H1 (cell line): ENCODE measurements around the gene EEF1G. TPM values are rescaled to one million over a fixed set of nuclear protein-coding genes. Genes with fewer than 3 reads are reported as not detected.

Experiments used
- CTCF ChIA-PET: fragments of 300-600 bp; sonication (Branson Sonifier 250); formaldehyde crosslinking; loops from one replicate; lab custom pipeline; 2021; ENCODE audit not compliant: partially characterized antibody; lab: Charles Lee
- POLR2A ChIA-PET: fragments of 300-600 bp; sonication (Branson Sonifier 250); formaldehyde crosslinking; loops from one replicate; lab custom pipeline; 2021; ENCODE audit warnings: inconsistent platforms; ENCODE audit not compliant: partially characterized antibody; lab: Charles Lee
- DNase-seq, 2 experiments: peaks; one replicate each; pipeline versions ENCODE4 v3.0.0 to v3.0.0-alpha.2; 2010 to 2022; ENCODE audit warnings: low spot score in 2 of 2, low read depth in 1 of 2, mixed read lengths in 1 of 2
- FAIRE-seq: peaks from 2 replicates; lab custom pipeline; 2011; peaks lifted over from hg19 to GRCh38; lab: Jason Lieb, UNC
- H2AFZ ChIP-seq: 2 replicates; pipeline ENCODE4 v1.8.1; 2012; ENCODE audit warnings: low read length, inconsistent platforms
- H2AK5ac ChIP-seq: 2 replicates; pipeline ENCODE4 v1.6.1; 2013; ENCODE audit warnings: low read depth, low read length
- H2BK120ac ChIP-seq: replicated peaks from 2 replicates; pipeline ENCODE3; 2013; ENCODE audit warnings: low read depth, low read length, inconsistent platforms
- H2BK12ac ChIP-seq: 2 replicates; pipeline ENCODE4 v1.6.1; 2013; ENCODE audit warnings: low read depth, low read length
- H2BK15ac ChIP-seq: 2 replicates; pipeline ENCODE4 v1.6.1; 2013; ENCODE audit warnings: low read length
- H2BK20ac ChIP-seq: 2 replicates; pipeline ENCODE4 v1.6.1; 2013; ENCODE audit warnings: low read length
- H2BK5ac ChIP-seq: 2 replicates; pipeline ENCODE4 v1.6.1; 2013; ENCODE audit warnings: low read depth, low read length
- H3K14ac ChIP-seq: 2 replicates; pipeline ENCODE4 v1.6.1; 2013; ENCODE audit warnings: inconsistent platforms; ENCODE audit not compliant: insufficient read length
- H3K18ac ChIP-seq: 2 replicates; pipeline ENCODE4 v1.6.1; 2013; ENCODE audit warnings: low read length; ENCODE audit errors: extremely low read depth
- H3K23ac ChIP-seq: 2 replicates; pipeline ENCODE4 v1.6.1; 2013; ENCODE audit warnings: inconsistent platforms; ENCODE audit not compliant: insufficient read length
- H3K23me2 ChIP-seq: 2 replicates; pipeline ENCODE4 v1.6.1; 2013; ENCODE audit warnings: low read depth, low read length
- H3K27ac ChIP-seq: 2 replicates; pipeline ENCODE4 v1.6.1; 2011; ENCODE audit warnings: low read depth, low read length, inconsistent platforms
- H3K27me3 ChIP-seq, 4 experiments: replicated peaks in 1 of 4; 1 replicate in 1 of 4; 2 replicates in 3 of 4; pipeline versions ENCODE4 v1.6.1 to v1.8.1; 2011 to 2013; ENCODE audit warnings: low read length in 3 of 4, mild to moderate bottlenecking in 3 of 4, inconsistent platforms in 2 of 4, mixed read lengths in 2 of 4, moderate library complexity in 1 of 4; ENCODE audit not compliant: control insufficient read depth in 3 of 4, insufficient read depth in 3 of 4; ENCODE audit errors: extremely low read depth in 1 of 4
- H3K36me3 ChIP-seq, 4 experiments: 2 replicates each; pipeline versions ENCODE4 v1.6.1 to v1.8.1; 2011 to 2013; ENCODE audit warnings: mild to moderate bottlenecking in 4 of 4, low read length in 3 of 4, moderate library complexity in 2 of 4, control low read depth in 1 of 4, inconsistent platforms in 1 of 4; ENCODE audit not compliant: insufficient read depth in 4 of 4, control insufficient read depth in 2 of 4
- H3K4ac ChIP-seq: replicated peaks from 2 replicates; pipeline ENCODE3; 2013; ENCODE audit warnings: low read length, low read depth, mixed read lengths, inconsistent platforms; ENCODE audit not compliant: insufficient read length
- H3K4me1 ChIP-seq, 4 experiments: replicated peaks in 1 of 4; 1 replicate in 1 of 4; 2 replicates in 3 of 4; pipeline versions ENCODE4 v1.6.1 to v1.8.1; 2011 to 2013; ENCODE audit warnings: low read length in 3 of 4, inconsistent platforms in 2 of 4, mixed read lengths in 1 of 4; ENCODE audit not compliant: insufficient read depth in 4 of 4, control insufficient read depth in 3 of 4
- H3K4me2 ChIP-seq, 2 experiments: 2 replicates each; pipeline versions ENCODE4 v1.6.1 to v1.8.1; 2011 to 2013; ENCODE audit warnings: low read depth in 2 of 2, low read length in 2 of 2, control low read depth in 1 of 2, inconsistent platforms in 1 of 2, mild to moderate bottlenecking in 1 of 2; ENCODE audit not compliant: insufficient read depth in 1 of 2
- H3K4me3 ChIP-seq, 4 experiments: fragments of 200-600, 300-600 bp in 1 of 4; sonication (generic), shearing (Covaris generic), sonication (Bioruptor Twin) in 1 of 4; 2 replicates each; pipeline versions ENCODE4 v1.5.1 to v1.8.1; 2011 to 2016; ENCODE audit warnings: low read length in 4 of 4, low read depth in 3 of 4, control low read depth in 2 of 4, inconsistent platforms in 2 of 4, mild to moderate bottlenecking in 2 of 4, mixed read lengths in 1 of 4, moderate library complexity in 1 of 4; ENCODE audit not compliant: insufficient read depth in 2 of 4; ENCODE audit errors: extremely low read depth in 1 of 4
- H3K56ac ChIP-seq: replicated peaks from 2 replicates; pipeline ENCODE3; 2013; ENCODE audit warnings: low read depth, mild to moderate bottlenecking, mixed read lengths, low read length, inconsistent platforms; ENCODE audit not compliant: insufficient read length
- H3K79me1 ChIP-seq: 2 replicates; pipeline ENCODE4 v1.6.1; 2013; ENCODE audit warnings: low read depth, low read length, control low read depth
- H3K79me2 ChIP-seq, 2 experiments: 2 replicates each; pipeline versions ENCODE4 v1.6.1 to v1.8.1; 2012 to 2013; ENCODE audit warnings: low read length in 2 of 2, mild to moderate bottlenecking in 2 of 2, inconsistent platforms in 1 of 2; ENCODE audit not compliant: insufficient read depth in 2 of 2, control insufficient read depth in 1 of 2
- H3K9ac ChIP-seq, 4 experiments: replicated peaks in 1 of 4; 1 replicate in 1 of 4; 2 replicates in 3 of 4; pipeline versions ENCODE4 v1.6.1 to v1.8.1; 2011 to 2013; ENCODE audit warnings: low read depth in 3 of 4, low read length in 3 of 4, control low read depth in 2 of 4, mild to moderate bottlenecking in 2 of 4, moderate library complexity in 2 of 4, inconsistent platforms in 1 of 4; ENCODE audit errors: extremely low read depth in 1 of 4
- H3K9me3 ChIP-seq, 2 experiments: 2 replicates each; pipeline versions ENCODE4 v1.6.1 to v1.8.1; 2012 to 2013; ENCODE audit warnings: mild to moderate bottlenecking in 2 of 2, moderate library complexity in 2 of 2, control low read depth in 1 of 2, inconsistent platforms in 1 of 2, low read depth in 1 of 2, low read length in 1 of 2, mixed read lengths in 1 of 2; ENCODE audit not compliant: insufficient read depth in 2 of 2
- H4K20me1 ChIP-seq, 2 experiments: replicated peaks in 1 of 2; 2 replicates each; pipeline versions ENCODE3 to v1.8.1; 2011 to 2013; ENCODE audit warnings: inconsistent platforms in 2 of 2, low read length in 2 of 2, mild to moderate bottlenecking in 1 of 2; ENCODE audit not compliant: insufficient read depth in 2 of 2, control insufficient read depth in 1 of 2
- H4K5ac ChIP-seq: 2 replicates; pipeline ENCODE4 v1.6.1; 2013; ENCODE audit warnings: low read length, low read depth, mixed read lengths, inconsistent platforms; ENCODE audit not compliant: insufficient read length
- H4K8ac ChIP-seq: 2 replicates; pipeline ENCODE4 v1.8.0; 2013; ENCODE audit warnings: mild to moderate bottlenecking, moderate library complexity, low read length, inconsistent platforms; ENCODE audit not compliant: insufficient read depth; ENCODE audit errors: extremely low read depth
- H4K91ac ChIP-seq: replicated peaks from 2 replicates; pipeline ENCODE3; 2013; ENCODE audit warnings: low read length, mixed read lengths, inconsistent platforms; ENCODE audit not compliant: insufficient read length
- CBX5 ChIP-seq: fragments of 300-800, 300-1000 bp; sonication (generic); IDR thresholded peaks from 2 replicates; pipeline ENCODE4 v1.7.1; 2016; ENCODE audit warnings: antibody characterized with exemption, low read length, low read depth
- CEBPB ChIP-seq: IDR thresholded peaks from 2 replicates; pipeline ENCODE4 v1.6.1; 2012; ENCODE audit warnings: low read depth, low read length
- CHD1 ChIP-seq: IDR thresholded peaks from 2 replicates; pipeline ENCODE4 v1.6.1; 2012; ENCODE audit warnings: low read depth, low read length, improper control_type of control experiment
- CTCF ChIP-seq, 3 experiments: IDR thresholded peaks; 1 replicate in 2 of 3; 2 replicates in 1 of 3; pipeline versions ENCODE4 v1.5.1 to v1.6.1; 2011; ENCODE audit warnings: low read length in 3 of 3, mild to moderate bottlenecking in 3 of 3, inconsistent platforms in 2 of 3, low read depth in 1 of 3, moderate library complexity in 1 of 3; ENCODE audit not compliant: insufficient read depth in 1 of 3; ENCODE audit errors: control extremely low read depth in 1 of 3
- HDAC6 ChIP-seq: IDR thresholded peaks from one replicate; pipeline ENCODE4 v1.7.1; 2012; ENCODE audit warnings: low read depth, mild to moderate bottlenecking, inconsistent platforms, low read length, moderate library complexity
- KDM1A ChIP-seq: fragments of 200-600, 300-600 bp; sonication (generic); IDR thresholded peaks from 2 replicates; pipeline ENCODE4 v1.7.1; 2016; ENCODE audit warnings: mild to moderate bottlenecking, low read length, borderline replicate concordance
- NANOG ChIP-seq: IDR thresholded peaks from 2 replicates; pipeline ENCODE4 v1.6.1; 2011; ENCODE audit warnings: low read length, low read depth, mild to moderate bottlenecking, inconsistent platforms; ENCODE audit not compliant: insufficient read depth, poor library complexity, severe bottlenecking
- POLR2AphosphoS5 ChIP-seq: IDR thresholded peaks from 2 replicates; pipeline ENCODE4 v1.6.1; 2011; ENCODE audit warnings: low read depth, low read length
- RBBP5 ChIP-seq: IDR thresholded peaks from 2 replicates; pipeline ENCODE4 v1.7.1; 2012; ENCODE audit warnings: low read depth, mild to moderate bottlenecking, inconsistent platforms, low read length, moderate library complexity, borderline replicate concordance
- RNF2 ChIP-seq: fragments of 200-900, 300-1000 bp; sonication (generic); IDR thresholded peaks from 2 replicates; pipeline ENCODE4 v1.7.1; 2016; ENCODE audit warnings: borderline replicate concordance, low read depth, mild to moderate bottlenecking, antibody characterized with exemption, low read length; ENCODE audit not compliant: poor library complexity, severe bottlenecking; ENCODE audit errors: missing control alignments
- SP1 ChIP-seq: IDR thresholded peaks from 2 replicates; pipeline ENCODE4 v1.6.1; 2011; ENCODE audit warnings: low read depth, low read length
- WGBS, 2 experiments: shearing (Covaris generic) in 1 of 2; methylation state at CpG; one replicate each; pipeline versions ENCODE4 v1.1.6 to v1.1.7; 2013 to 2015; ENCODE audit warnings: low lambda C conversion rate in 2 of 2, mixed read lengths in 2 of 2, inconsistent platforms in 1 of 2, low coverage in 1 of 2, missing lambda C conversion rate in 1 of 2; ENCODE audit not compliant: insufficient replicate concordance in 2 of 2, insufficient coverage in 1 of 2, insufficient read length in 1 of 2; ENCODE audit errors: extremely low coverage in 1 of 2, missing lambda C conversion rate in 1 of 2; 5-methylcytosine and 5-hydroxymethylcytosine counted together
- polyA plus RNA-seq, 7 experiments: library from polyadenylated mRNA; depleted of rRNA in 3 of 7; stranded (reverse) in 5 of 7; unstranded in 2 of 7; fragments of >200 nt in 5 of 7; fragments of 200-250 nt in 2 of 7; gene quantifications; 1 replicate in 5 of 7; 2 replicates in 1 of 7; 4 replicates in 1 of 7; pipeline versions ENCODE4 v1.2.1 to v1.2.3, GENCODE V29; 2011 to 2013; ENCODE audit warnings: missing spikeins in 2 of 7, mixed read lengths in 2 of 7
- total RNA-seq: library from RNA; stranded (reverse); fragmentation: NEBNext Ultra II Directional; extraction: Animal tissue kit (Norgen Biotek cat#: 25700); gene quantifications from 2 replicates; pipeline ENCODE4 v1.2.1, GENCODE V29; 2021

Gene EEF1G
- total and polyA plus RNA-seq, 2 of the 8 experiments (the other 6 are each of a cell fraction or from before 2014, with no cell fraction given), result 1,627 to 1,996 TPM

GRCh38 chr11:62513626-62514025, 60.1 kb downstream of the EEF1G start:
- FAIRE-seq (no peak), DNase-seq (no peak)
- CTCF ChIA-PET, result interaction anchor here (0.5 to 2.2 kb wide), 4 partner anchors 29 to 699 kb away, joined by 3 to 13 read pairs (median 6); no protein-coding TSS in a partner anchor
- no peak overlapping the region for H2BK5ac ChIP-seq
- H3K9me3 ChIP-seq, result no peaks in the 10 kb centered on the region
- H3K79me2 ChIP-seq, result no peaks in the 10 kb centered on the region
- POLR2A ChIA-PET, result interaction anchor here (1.1 kb wide), 1 partner anchor 60 kb away, joined by 3 read pairs; the partner anchor contains the start of gene EEF1G
- no peak overlapping the region for H4K91ac ChIP-seq
- H3K4me3 ChIP-seq, result no peak overlapping the region
- H4K8ac ChIP-seq, result no peak overlapping the region
- H3K4me2 ChIP-seq, result no peak overlapping the region
- 94% methylated on average over 8 of the region's 10 CpGs; no CpG with 5 or more reads in 1 of the 2 experiments for WGBS, 2 experiments
- H3K36me3 ChIP-seq, result no peaks in the 10 kb centered on the region
- H3K14ac ChIP-seq, result no peak overlapping the region
- H2BK12ac ChIP-seq, result no peak overlapping the region
- no peak overlapping the region for H2AFZ ChIP-seq
- H4K5ac ChIP-seq, result no peak overlapping the region
- no peaks in the 10 kb centered on the region for H3K79me1 ChIP-seq
- no peak overlapping the region for H3K18ac ChIP-seq
- H3K4me1 ChIP-seq, result peaks cover 0 to 5% (median 3%) of the 10 kb centered on the region in 4 experiments; a peak in 2 of 7 replicates
- no peak overlapping the region for H2BK120ac ChIP-seq
- no peak overlapping the region for H2AK5ac ChIP-seq
- H2BK20ac ChIP-seq, result no peak overlapping the region
- no peak overlapping the region for H3K27ac ChIP-seq
- H2BK15ac ChIP-seq, result no peak overlapping the region
- H3K23ac ChIP-seq, result no peak overlapping the region
- no peaks in the 10 kb centered on the region for H4K20me1 ChIP-seq
- no peaks in the 10 kb centered on the region for H3K27me3 ChIP-seq
- no peak overlapping the region for H3K9ac ChIP-seq
- H3K56ac ChIP-seq, result no peak overlapping the region
- H3K23me2 ChIP-seq, result no peaks in the 10 kb centered on the region
- H3K4ac ChIP-seq, result no peak overlapping the region
- no peak for TF ChIP-seq NANOG
- no peak for TF ChIP-seq CEBPB
- TF ChIP-seq CTCF (IDR thresholded peaks at IDR 0.05; ENCODE audit: control extremely low read depth in 1 of 3, insufficient read depth in 1 of 3, low read depth in 1 of 3, low read length in 3 of 3), result no peak
- no peak for TF ChIP-seq SP1
- no peak for TF ChIP-seq HDAC6
- no peak for TF ChIP-seq KDM1A
- no peak for TF ChIP-seq RBBP5
- no peak for TF ChIP-seq POLR2AphosphoS5
- no peak for TF ChIP-seq CHD1
- no peak for TF ChIP-seq RNF2
- TF ChIP-seq CBX5, result no peak
